Natural killer cell (primary cell): ENCODE results near the gene CMSS1. TPM values are rescaled to one million over a fixed set of nuclear protein-coding genes. Genes with fewer than 3 reads are reported as not detected.

ENCODE experiments used
- ATAC-seq, 3 donors: fragments of 150-1000 bp in 2 of 3; fragments of 200-7000 bp in 1 of 3; cut with Tn5 transposase; 1 replicate in 1 of 3; 2 replicates in 2 of 3; pipeline ENCODE4 v1.10.0; 2021; ENCODE audit warnings: mild to moderate bottlenecking in 2 of 3, moderate library complexity in 2 of 3
- DNase-seq, 2 donors: peaks; one replicate each; pipeline versions ENCODE4 v3.0.0 to v3.0.0-alpha.2; 2013 to 2021; ENCODE audit warnings: mixed read lengths in 1 of 2
- H3K27ac ChIP-seq: one replicate; pipeline ENCODE4 v1.5.1; 2013; ENCODE audit warnings: mild to moderate bottlenecking, low read length
- H3K27me3 ChIP-seq: one replicate; pipeline ENCODE4 v1.6.1; 2013; ENCODE audit warnings: low read length; ENCODE audit not compliant: control insufficient read depth, insufficient read depth
- H3K36me3 ChIP-seq: one replicate; pipeline ENCODE4 v1.6.1; 2013; ENCODE audit warnings: low read length; ENCODE audit not compliant: control insufficient read depth, insufficient read depth
- H3K4me1 ChIP-seq: one replicate; pipeline ENCODE4 v1.6.1; 2013; ENCODE audit warnings: low read length; ENCODE audit not compliant: control insufficient read depth, insufficient read depth
- H3K4me3 ChIP-seq: one replicate; pipeline ENCODE4 v1.5.1; 2013; ENCODE audit warnings: low read length
- H3K9me3 ChIP-seq: one replicate; pipeline ENCODE4 v1.6.1; 2013; ENCODE audit warnings: low read length; ENCODE audit not compliant: control insufficient read depth, insufficient read depth
- H3K27ac Mint-ChIP-seq, 2 donors: one replicate each; pipeline ENCODE4 v1.8.0; 2022; ENCODE audit warnings: mild to moderate bottlenecking in 2 of 2, mixed read lengths in 2 of 2, moderate library complexity in 1 of 2
- H3K27me3 Mint-ChIP-seq, 2 donors: one replicate each; pipeline ENCODE4 v1.8.0; 2022; ENCODE audit warnings: low read depth in 2 of 2, mixed read lengths in 2 of 2
- H3K36me3 Mint-ChIP-seq: one replicate; pipeline ENCODE4 v1.8.0; 2022; ENCODE audit warnings: mixed read lengths
- H3K4me1 Mint-ChIP-seq, 2 donors: one replicate each; pipeline ENCODE4 v1.8.0; 2022; ENCODE audit warnings: mixed read lengths in 2 of 2
- H3K4me3 Mint-ChIP-seq: one replicate; pipeline ENCODE4 v1.8.0; 2022; ENCODE audit warnings: mild to moderate bottlenecking, moderate library complexity, mixed read lengths
- H3K9me3 Mint-ChIP-seq, 2 donors: one replicate each; pipeline ENCODE4 v1.8.0; 2022; ENCODE audit warnings: mixed read lengths in 2 of 2
- WGBS: methylation state at CpG from one replicate; pipeline ENCODE4 v1.1.7; 2013; ENCODE audit warnings: missing lambda C conversion rate; ENCODE audit not compliant: insufficient coverage; 5-methylcytosine and 5-hydroxymethylcytosine counted together
- intact Hi-C: fragments of 100-400 bp; cut with micrococcal nuclease; formaldehyde crosslinking; loops from one replicate; pipeline ENCODE4 v1.14.2; 2022
- total RNA-seq, 4 donors: library from RNA; stranded (reverse); fragments of 120-200 nt in 1 of 4; gene quantifications; one replicate each; pipeline versions ENCODE4 v1.2.3 to v1.2.4, GENCODE V29; 2013 to 2022
- TF ChIP-seq, protein P1 (sequence below): fragments of 200-600 bp; IDR thresholded peaks from one replicate; pipeline ENCODE4 v1.8.0; 2022; ENCODE audit warnings: antibody characterized with exemption

CMSS1 gene
- total RNA-seq, 3 donors from 2014 or later (not counting 1 experiment from before 2014, with no cell fraction given): 7.8 to 12.7 (median 9.2) TPM

DNA sequence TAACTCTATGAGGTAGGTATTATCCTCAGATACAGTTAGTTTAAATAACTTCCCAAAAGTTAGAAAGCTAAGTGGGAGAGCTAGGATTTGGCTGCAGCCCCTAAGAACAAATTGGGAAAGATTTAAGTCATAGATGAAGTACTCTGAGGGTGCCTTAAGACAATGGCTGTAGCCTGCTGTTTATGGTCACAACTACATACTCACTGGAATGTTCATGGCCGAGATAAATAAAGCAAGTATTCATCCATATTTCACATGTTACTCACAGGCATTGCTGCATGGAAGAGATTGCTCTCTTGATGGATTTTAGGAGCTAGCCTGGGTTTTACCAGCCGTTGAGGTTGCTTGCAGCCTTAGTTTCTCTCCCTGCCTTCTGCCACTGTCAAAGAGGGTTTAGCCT, 145.0 kb downstream of the CMSS1 start:
- Mint-ChIP-seq H3K9me3 (no peaks in the 10 kb centered on the region), H3K36me3 (no peaks in the 10 kb centered on the region), H3K4me3 (no peak overlapping the region), H3K27me3 (no peaks in the 10 kb centered on the region), H3K4me1 (no peaks in the 10 kb centered on the region), H3K27ac (no peak overlapping the region)
- no peak for ATAC-seq
- DNase-seq: no peak
- Histone ChIP-seq H3K9me3 (no peaks in the 10 kb centered on the region), H3K4me1 (no peaks in the 10 kb centered on the region), H3K36me3 (no peaks in the 10 kb centered on the region), H3K27ac (no peak overlapping the region), H3K4me3 (no peak overlapping the region), H3K27me3 (no peaks in the 10 kb centered on the region)
- TF ChIP-seq, protein P1, sequence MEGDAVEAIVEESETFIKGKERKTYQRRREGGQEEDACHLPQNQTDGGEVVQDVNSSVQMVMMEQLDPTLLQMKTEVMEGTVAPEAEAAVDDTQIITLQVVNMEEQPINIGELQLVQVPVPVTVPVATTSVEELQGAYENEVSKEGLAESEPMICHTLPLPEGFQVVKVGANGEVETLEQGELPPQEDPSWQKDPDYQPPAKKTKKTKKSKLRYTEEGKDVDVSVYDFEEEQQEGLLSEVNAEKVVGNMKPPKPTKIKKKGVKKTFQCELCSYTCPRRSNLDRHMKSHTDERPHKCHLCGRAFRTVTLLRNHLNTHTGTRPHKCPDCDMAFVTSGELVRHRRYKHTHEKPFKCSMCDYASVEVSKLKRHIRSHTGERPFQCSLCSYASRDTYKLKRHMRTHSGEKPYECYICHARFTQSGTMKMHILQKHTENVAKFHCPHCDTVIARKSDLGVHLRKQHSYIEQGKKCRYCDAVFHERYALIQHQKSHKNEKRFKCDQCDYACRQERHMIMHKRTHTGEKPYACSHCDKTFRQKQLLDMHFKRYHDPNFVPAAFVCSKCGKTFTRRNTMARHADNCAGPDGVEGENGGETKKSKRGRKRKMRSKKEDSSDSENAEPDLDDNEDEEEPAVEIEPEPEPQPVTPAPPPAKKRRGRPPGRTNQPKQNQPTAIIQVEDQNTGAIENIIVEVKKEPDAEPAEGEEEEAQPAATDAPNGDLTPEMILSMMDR: no peak
- WGBS: 96% methylated on average over 2 of the region's 2 CpGs
- intact Hi-C loops: no loop called here

DNA sequence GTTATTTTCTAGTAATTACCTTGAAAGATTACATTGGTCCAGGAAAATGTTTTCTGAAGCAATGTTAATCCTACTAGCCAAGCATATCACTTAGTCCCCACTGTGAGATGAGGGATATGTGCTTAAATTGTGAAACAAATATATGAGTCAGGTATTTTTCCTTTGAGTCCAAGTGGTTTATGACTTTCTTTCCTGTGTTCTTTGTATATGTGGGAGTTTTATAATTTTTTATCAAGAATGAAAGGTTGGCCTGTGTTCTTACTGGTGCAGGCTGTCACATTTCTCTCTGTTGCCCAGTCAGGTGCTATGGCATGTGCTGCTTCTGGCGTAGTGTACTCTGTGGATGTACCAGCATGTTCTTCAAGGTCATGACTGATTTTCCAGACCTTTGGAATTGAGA, 147.4 kb downstream of the CMSS1 start:
- intact Hi-C loops: no loop called here
- H3K4me1 ChIP-seq: no peaks in the 10 kb centered on the region
- no peak overlapping the region for H3K27ac ChIP-seq
- no peak for ATAC-seq
- no peaks in the 10 kb centered on the region for H3K36me3 ChIP-seq
- Mint-ChIP-seq H3K9me3 (no peaks in the 10 kb centered on the region), H3K4me1 (peaks cover 7 to 10% of the 10 kb centered on the region in 2 donors), H3K27ac (no peak overlapping the region), H3K27me3 (no peaks in the 10 kb centered on the region), H3K4me3 (no peak overlapping the region), H3K36me3 (no peaks in the 10 kb centered on the region)
- no peak overlapping the region for H3K4me3 ChIP-seq
- H3K27me3 ChIP-seq: no peaks in the 10 kb centered on the region
- TF ChIP-seq, protein P1: no peak
- no peak for DNase-seq
- H3K9me3 ChIP-seq: no peaks in the 10 kb centered on the region
- 100% methylated on average over 1 of the region's 1 CpG for WGBS

DNA sequence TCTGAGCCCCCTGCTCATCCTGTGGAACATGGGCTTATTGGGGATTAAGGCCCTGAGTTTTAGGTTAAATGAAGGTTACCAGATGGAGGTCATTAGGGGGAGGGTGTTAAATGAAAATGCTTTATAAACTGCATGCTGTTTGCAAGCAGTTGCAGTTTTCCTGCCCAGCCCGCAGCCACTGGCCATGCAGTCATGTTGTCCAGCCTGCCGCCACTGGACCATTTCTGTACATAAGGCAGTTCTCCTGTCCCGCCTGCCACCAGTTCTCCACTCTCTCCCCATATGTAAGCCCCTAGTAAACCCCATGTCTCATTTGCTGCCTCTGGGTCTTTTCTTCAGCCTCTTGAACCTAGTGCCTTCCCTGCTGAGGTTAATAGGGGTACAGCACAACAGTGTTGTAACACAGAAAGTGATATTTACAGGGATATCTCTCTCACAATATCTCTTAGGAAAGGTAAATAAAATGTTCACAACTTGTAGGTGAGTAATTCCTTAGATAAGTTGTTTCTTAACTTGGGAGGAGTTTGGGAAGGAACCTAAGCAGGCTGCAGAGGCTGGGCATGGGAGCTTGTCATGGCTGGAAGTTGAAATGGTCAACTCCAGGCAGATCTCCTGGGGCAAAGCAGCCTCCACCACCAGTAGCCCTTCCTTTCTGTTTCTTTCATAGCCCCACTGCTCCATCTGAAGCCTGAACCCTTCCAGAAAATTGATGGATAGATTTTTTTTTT, 148.2 kb downstream of the CMSS1 start:
- Mint-ChIP-seq H3K27ac (no peak overlapping the region), H3K9me3 (no peaks in the 10 kb centered on the region), H3K36me3 (no peaks in the 10 kb centered on the region), H3K4me3 (no peak overlapping the region), H3K27me3 (no peaks in the 10 kb centered on the region), H3K4me1 (peaks cover 14 to 17% of the 10 kb centered on the region in 2 donors)
- ATAC-seq: no peak
- H3K4me1 ChIP-seq: no peaks in the 10 kb centered on the region
- no peaks in the 10 kb centered on the region for H3K36me3 ChIP-seq
- 95% methylated on average over 3 of the region's 3 CpGs for WGBS
- intact Hi-C loops: no loop called here
- no peak for DNase-seq
- no peaks in the 10 kb centered on the region for H3K9me3 ChIP-seq
- H3K27me3 ChIP-seq: no peaks in the 10 kb centered on the region
- H3K4me3 ChIP-seq: no peak overlapping the region
- TF ChIP-seq, protein P1: no peak
- H3K27ac ChIP-seq: no peak overlapping the region
